H1 (cell line): Measurements from ENCODE around the gene BTG2. TPM values are rescaled to one million over a fixed set of nuclear protein-coding genes. Genes with fewer than 3 reads are reported as not detected.

ENCODE experiments used
- CTCF ChIA-PET: fragments of 300-600 bp; sonication (Branson Sonifier 250); formaldehyde crosslinking; loops from one replicate; lab custom pipeline; 2021; ENCODE audit not compliant: partially characterized antibody; lab: Charles Lee
- POLR2A ChIA-PET: fragments of 300-600 bp; sonication (Branson Sonifier 250); formaldehyde crosslinking; loops from one replicate; lab custom pipeline; 2021; ENCODE audit warnings: inconsistent platforms; ENCODE audit not compliant: partially characterized antibody; lab: Charles Lee
- DNase-seq, 2 experiments: peaks; one replicate each; pipeline versions ENCODE4 v3.0.0 to v3.0.0-alpha.2; 2010 to 2022; ENCODE audit warnings: low spot score in 2 of 2, low read depth in 1 of 2, mixed read lengths in 1 of 2
- FAIRE-seq: peaks from 2 replicates; lab custom pipeline; 2011; peaks lifted over from hg19 to GRCh38; lab: Jason Lieb, UNC
- H2AFZ ChIP-seq: 2 replicates; pipeline ENCODE4 v1.8.1; 2012; ENCODE audit warnings: low read length, inconsistent platforms
- H2AK5ac ChIP-seq: 2 replicates; pipeline ENCODE4 v1.6.1; 2013; ENCODE audit warnings: low read depth, low read length
- H2BK120ac ChIP-seq: replicated peaks from 2 replicates; pipeline ENCODE3; 2013; ENCODE audit warnings: low read depth, low read length, inconsistent platforms
- H2BK12ac ChIP-seq: 2 replicates; pipeline ENCODE4 v1.6.1; 2013; ENCODE audit warnings: low read depth, low read length
- H2BK15ac ChIP-seq: 2 replicates; pipeline ENCODE4 v1.6.1; 2013; ENCODE audit warnings: low read length
- H2BK20ac ChIP-seq: 2 replicates; pipeline ENCODE4 v1.6.1; 2013; ENCODE audit warnings: low read length
- H2BK5ac ChIP-seq: 2 replicates; pipeline ENCODE4 v1.6.1; 2013; ENCODE audit warnings: low read depth, low read length
- H3K14ac ChIP-seq: 2 replicates; pipeline ENCODE4 v1.6.1; 2013; ENCODE audit warnings: inconsistent platforms; ENCODE audit not compliant: insufficient read length
- H3K18ac ChIP-seq: 2 replicates; pipeline ENCODE4 v1.6.1; 2013; ENCODE audit warnings: low read length; ENCODE audit errors: extremely low read depth
- H3K23ac ChIP-seq: 2 replicates; pipeline ENCODE4 v1.6.1; 2013; ENCODE audit warnings: inconsistent platforms; ENCODE audit not compliant: insufficient read length
- H3K23me2 ChIP-seq: 2 replicates; pipeline ENCODE4 v1.6.1; 2013; ENCODE audit warnings: low read depth, low read length
- H3K27ac ChIP-seq: 2 replicates; pipeline ENCODE4 v1.6.1; 2011; ENCODE audit warnings: low read depth, low read length, inconsistent platforms
- H3K27me3 ChIP-seq, 4 experiments: replicated peaks in 1 of 4; 1 replicate in 1 of 4; 2 replicates in 3 of 4; pipeline versions ENCODE4 v1.6.1 to v1.8.1; 2011 to 2013; ENCODE audit warnings: low read length in 3 of 4, mild to moderate bottlenecking in 3 of 4, inconsistent platforms in 2 of 4, mixed read lengths in 2 of 4, moderate library complexity in 1 of 4; ENCODE audit not compliant: control insufficient read depth in 3 of 4, insufficient read depth in 3 of 4; ENCODE audit errors: extremely low read depth in 1 of 4
- H3K36me3 ChIP-seq, 4 experiments: 2 replicates each; pipeline versions ENCODE4 v1.6.1 to v1.8.1; 2011 to 2013; ENCODE audit warnings: mild to moderate bottlenecking in 4 of 4, low read length in 3 of 4, moderate library complexity in 2 of 4, control low read depth in 1 of 4, inconsistent platforms in 1 of 4; ENCODE audit not compliant: insufficient read depth in 4 of 4, control insufficient read depth in 2 of 4
- H3K4ac ChIP-seq: replicated peaks from 2 replicates; pipeline ENCODE3; 2013; ENCODE audit warnings: low read length, low read depth, mixed read lengths, inconsistent platforms; ENCODE audit not compliant: insufficient read length
- H3K4me1 ChIP-seq, 4 experiments: replicated peaks in 1 of 4; 1 replicate in 1 of 4; 2 replicates in 3 of 4; pipeline versions ENCODE4 v1.6.1 to v1.8.1; 2011 to 2013; ENCODE audit warnings: low read length in 3 of 4, inconsistent platforms in 2 of 4, mixed read lengths in 1 of 4; ENCODE audit not compliant: insufficient read depth in 4 of 4, control insufficient read depth in 3 of 4
- H3K4me2 ChIP-seq, 2 experiments: 2 replicates each; pipeline versions ENCODE4 v1.6.1 to v1.8.1; 2011 to 2013; ENCODE audit warnings: low read depth in 2 of 2, low read length in 2 of 2, control low read depth in 1 of 2, inconsistent platforms in 1 of 2, mild to moderate bottlenecking in 1 of 2; ENCODE audit not compliant: insufficient read depth in 1 of 2
- H3K4me3 ChIP-seq, 4 experiments: fragments of 200-600, 300-600 bp in 1 of 4; sonication (generic), shearing (Covaris generic), sonication (Bioruptor Twin) in 1 of 4; 2 replicates each; pipeline versions ENCODE4 v1.5.1 to v1.8.1; 2011 to 2016; ENCODE audit warnings: low read length in 4 of 4, low read depth in 3 of 4, control low read depth in 2 of 4, inconsistent platforms in 2 of 4, mild to moderate bottlenecking in 2 of 4, mixed read lengths in 1 of 4, moderate library complexity in 1 of 4; ENCODE audit not compliant: insufficient read depth in 2 of 4; ENCODE audit errors: extremely low read depth in 1 of 4
- H3K56ac ChIP-seq: replicated peaks from 2 replicates; pipeline ENCODE3; 2013; ENCODE audit warnings: low read depth, mild to moderate bottlenecking, mixed read lengths, low read length, inconsistent platforms; ENCODE audit not compliant: insufficient read length
- H3K79me1 ChIP-seq: 2 replicates; pipeline ENCODE4 v1.6.1; 2013; ENCODE audit warnings: low read depth, low read length, control low read depth
- H3K79me2 ChIP-seq, 2 experiments: 2 replicates each; pipeline versions ENCODE4 v1.6.1 to v1.8.1; 2012 to 2013; ENCODE audit warnings: low read length in 2 of 2, mild to moderate bottlenecking in 2 of 2, inconsistent platforms in 1 of 2; ENCODE audit not compliant: insufficient read depth in 2 of 2, control insufficient read depth in 1 of 2
- H3K9ac ChIP-seq, 4 experiments: replicated peaks in 1 of 4; 1 replicate in 1 of 4; 2 replicates in 3 of 4; pipeline versions ENCODE4 v1.6.1 to v1.8.1; 2011 to 2013; ENCODE audit warnings: low read depth in 3 of 4, low read length in 3 of 4, control low read depth in 2 of 4, mild to moderate bottlenecking in 2 of 4, moderate library complexity in 2 of 4, inconsistent platforms in 1 of 4; ENCODE audit errors: extremely low read depth in 1 of 4
- H3K9me3 ChIP-seq, 2 experiments: 2 replicates each; pipeline versions ENCODE4 v1.6.1 to v1.8.1; 2012 to 2013; ENCODE audit warnings: mild to moderate bottlenecking in 2 of 2, moderate library complexity in 2 of 2, control low read depth in 1 of 2, inconsistent platforms in 1 of 2, low read depth in 1 of 2, low read length in 1 of 2, mixed read lengths in 1 of 2; ENCODE audit not compliant: insufficient read depth in 2 of 2
- H4K20me1 ChIP-seq, 2 experiments: replicated peaks in 1 of 2; 2 replicates each; pipeline versions ENCODE3 to v1.8.1; 2011 to 2013; ENCODE audit warnings: inconsistent platforms in 2 of 2, low read length in 2 of 2, mild to moderate bottlenecking in 1 of 2; ENCODE audit not compliant: insufficient read depth in 2 of 2, control insufficient read depth in 1 of 2
- H4K5ac ChIP-seq: 2 replicates; pipeline ENCODE4 v1.6.1; 2013; ENCODE audit warnings: low read length, low read depth, mixed read lengths, inconsistent platforms; ENCODE audit not compliant: insufficient read length
- H4K8ac ChIP-seq: 2 replicates; pipeline ENCODE4 v1.8.0; 2013; ENCODE audit warnings: mild to moderate bottlenecking, moderate library complexity, low read length, inconsistent platforms; ENCODE audit not compliant: insufficient read depth; ENCODE audit errors: extremely low read depth
- H4K91ac ChIP-seq: replicated peaks from 2 replicates; pipeline ENCODE3; 2013; ENCODE audit warnings: low read length, mixed read lengths, inconsistent platforms; ENCODE audit not compliant: insufficient read length
- BCL11A ChIP-seq, 2 experiments: IDR thresholded peaks; one replicate each; pipeline ENCODE4 v1.6.1; 2011; ENCODE audit warnings: low read depth in 2 of 2, low read length in 2 of 2, mild to moderate bottlenecking in 2 of 2
- CREB1 ChIP-seq: IDR thresholded peaks from 2 replicates; pipeline ENCODE4 v1.6.1; 2012; ENCODE audit warnings: inconsistent platforms
- FOSL1 ChIP-seq: IDR thresholded peaks from 2 replicates; pipeline ENCODE4 v1.6.1; 2011; ENCODE audit warnings: mild to moderate bottlenecking, low read depth, low read length, moderate library complexity; ENCODE audit not compliant: insufficient read depth
- POLR2AphosphoS5 ChIP-seq: IDR thresholded peaks from 2 replicates; pipeline ENCODE4 v1.6.1; 2011; ENCODE audit warnings: low read depth, low read length
- POU5F1 ChIP-seq: IDR thresholded peaks from 2 replicates; pipeline ENCODE4 v1.6.1; 2011; ENCODE audit warnings: low read depth, mild to moderate bottlenecking, low read length, moderate library complexity
- SIRT6 ChIP-seq: IDR thresholded peaks from one replicate; pipeline ENCODE4 v1.7.1; 2012; ENCODE audit warnings: low read length, inconsistent platforms
- SP2 ChIP-seq: IDR thresholded peaks from 2 replicates; pipeline ENCODE4 v1.6.1; 2012; ENCODE audit warnings: mild to moderate bottlenecking, low read length, inconsistent platforms
- TAF1 ChIP-seq: IDR thresholded peaks from 2 replicates; pipeline ENCODE4 v1.6.1; 2011; ENCODE audit warnings: mild to moderate bottlenecking, low read depth, low read length
- WGBS, 2 experiments: shearing (Covaris generic) in 1 of 2; methylation state at CpG; one replicate each; pipeline versions ENCODE4 v1.1.6 to v1.1.7; 2013 to 2015; ENCODE audit warnings: low lambda C conversion rate in 2 of 2, mixed read lengths in 2 of 2, inconsistent platforms in 1 of 2, low coverage in 1 of 2, missing lambda C conversion rate in 1 of 2; ENCODE audit not compliant: insufficient replicate concordance in 2 of 2, insufficient coverage in 1 of 2, insufficient read length in 1 of 2; ENCODE audit errors: extremely low coverage in 1 of 2, missing lambda C conversion rate in 1 of 2; 5-methylcytosine and 5-hydroxymethylcytosine counted together
- polyA plus RNA-seq, 7 experiments: library from polyadenylated mRNA; depleted of rRNA in 3 of 7; stranded (reverse) in 5 of 7; unstranded in 2 of 7; fragments of >200 nt in 5 of 7; fragments of 200-250 nt in 2 of 7; gene quantifications; 1 replicate in 5 of 7; 2 replicates in 1 of 7; 4 replicates in 1 of 7; pipeline versions ENCODE4 v1.2.1 to v1.2.3, GENCODE V29; 2011 to 2013; ENCODE audit warnings: missing spikeins in 2 of 7, mixed read lengths in 2 of 7
- total RNA-seq: library from RNA; stranded (reverse); fragmentation: NEBNext Ultra II Directional; extraction: Animal tissue kit (Norgen Biotek cat#: 25700); gene quantifications from 2 replicates; pipeline ENCODE4 v1.2.1, GENCODE V29; 2021

BTG2 gene
- total and polyA plus RNA-seq, 2 of the 8 experiments (the other 6 are each of a cell fraction or from before 2014, with no cell fraction given): 4.8 to 11.0 TPM

DNA sequence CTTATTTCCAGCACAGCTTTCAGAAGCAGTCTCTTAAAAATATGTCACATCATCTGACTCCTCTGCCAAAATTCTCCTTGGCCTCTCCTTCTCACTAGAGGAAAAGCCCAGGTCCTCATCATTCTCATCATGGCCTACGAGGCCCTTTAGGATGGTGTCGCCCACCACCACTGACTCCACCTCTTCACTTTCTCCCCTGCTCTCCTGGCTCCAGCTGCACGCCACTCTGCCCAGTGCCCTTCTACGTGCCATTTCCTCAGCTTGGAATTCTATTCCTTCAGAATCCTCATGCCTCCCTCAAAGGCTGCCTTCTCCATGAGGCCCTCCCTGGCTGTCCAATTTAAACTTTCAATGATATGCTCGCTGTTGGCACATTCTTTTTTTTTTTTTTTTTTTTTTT lies 25.3 kb upstream of the BTG2 start:
- DNase-seq (no peak), FAIRE-seq (no peak)
- H4K20me1 ChIP-seq: no peaks in the 10 kb centered on the region
- H3K36me3 ChIP-seq: no peaks in the 10 kb centered on the region
- no peaks in the 10 kb centered on the region for H3K9me3 ChIP-seq
- no peak overlapping the region for H3K27ac ChIP-seq
- H2BK20ac ChIP-seq: no peak overlapping the region
- H3K4me2 ChIP-seq: no peak overlapping the region
- no peak overlapping the region for H4K5ac ChIP-seq
- peaks cover 0 to 7% (median 1%) of the 10 kb centered on the region in 4 experiments; a peak in 3 of 7 replicates for H3K27me3 ChIP-seq
- H2AK5ac ChIP-seq: no peak overlapping the region
- no peak overlapping the region for H3K56ac ChIP-seq
- no peaks in the 10 kb centered on the region for H3K79me2 ChIP-seq
- H3K23me2 ChIP-seq: no peaks in the 10 kb centered on the region; the same call in 1 of the 2 replicates
- ChIA-PET CTCF (interaction anchor here (0.9 to 39.0 kb wide), 8 partner anchors 7 to 208 kb away, joined by 3 to 785 read pairs (median 65); partner anchors contain the start of gene BTG2), POLR2A (interaction anchor here (1.6 to 1.8 kb wide), 2 partner anchors 11 to 48 kb away, joined by 4 to 6 read pairs; no protein-coding TSS in a partner anchor)
- no peak overlapping the region for H2BK12ac ChIP-seq
- H2AFZ ChIP-seq: no peak overlapping the region
- H3K4ac ChIP-seq: no peak overlapping the region
- no peak overlapping the region for H2BK15ac ChIP-seq
- H3K9ac ChIP-seq: no peak overlapping the region
- no peak overlapping the region for H4K91ac ChIP-seq
- no peak overlapping the region for H2BK5ac ChIP-seq
- no peak overlapping the region for H4K8ac ChIP-seq
- no peak overlapping the region for H3K23ac ChIP-seq
- H2BK120ac ChIP-seq: no peak overlapping the region
- H3K18ac ChIP-seq: no peak overlapping the region
- no peaks in the 10 kb centered on the region for H3K79me1 ChIP-seq
- WGBS, 2 experiments: 92% methylated on average over 5 of the region's 5 CpGs; no CpG with 5 or more reads in 1 of the 2 experiments
- H3K14ac ChIP-seq: no peak overlapping the region
- peaks cover 0 to 7% (median 4%) of the 10 kb centered on the region in 4 experiments; a peak in 4 of 7 replicates for H3K4me1 ChIP-seq
- no peak overlapping the region for H3K4me3 ChIP-seq
- no peak for TF ChIP-seq BCL11A (IDR thresholded peaks at IDR 0.05; ENCODE audit: low read depth in 2 of 2, low read length in 2 of 2)
- TF ChIP-seq SP2: no peak
- no peak for TF ChIP-seq TAF1
- no peak for TF ChIP-seq CREB1
- TF ChIP-seq SIRT6: no peak
- TF ChIP-seq POLR2AphosphoS5: no peak
- no peak for TF ChIP-seq POU5F1
- no peak for TF ChIP-seq FOSL1
